ENCODE results near the gene ELMO3.

ELMO3 gene

DNA sequence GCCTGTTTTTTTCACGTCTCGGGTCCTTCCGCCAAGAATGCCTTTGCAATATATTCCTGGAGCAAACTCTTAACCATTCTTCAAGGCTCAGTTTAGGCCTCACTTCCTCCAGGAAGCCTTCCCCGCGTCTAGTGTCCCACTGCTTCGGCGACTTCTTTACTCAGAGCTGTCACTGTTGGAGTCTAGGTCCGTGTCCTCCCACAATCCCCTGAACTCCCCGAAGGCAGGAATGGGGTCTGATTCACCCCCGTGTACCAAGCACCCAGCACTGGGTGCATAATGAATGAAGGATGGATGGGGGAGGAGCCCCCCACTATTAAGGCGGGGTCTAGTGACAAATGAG, 15.7 kb upstream of the ELMO3 start:
- TF ChIP-seq CTCF (IDR thresholded peaks at IDR 0.05; ENCODE audit: extremely low read depth, insufficient read depth, missing control alignments) = no peak
- in situ Hi-C loops (cut with MboI; ENCODE audit: low pct_unique_long_range_greater_than_20kb, low sequenced_read_pairs, unreplicated experiment) = no loop called here
- DNase-seq (ENCODE audit: low spot score) = no peak

GRCh38 chr16:67183627-67184452, 15.1 kb upstream of the ELMO3 start, which contains the start of gene MATCAP1:
Gene MATCAP1 (minus strand): TSS chr16:67183963. CDS start chr16:67180610, 3,353 bp downstream.
- in situ Hi-C loops (cut with MboI; ENCODE audit: low pct_unique_long_range_greater_than_20kb, low sequenced_read_pairs, unreplicated experiment) = no loop called here
- TF ChIP-seq CTCF (IDR thresholded peaks at IDR 0.05; ENCODE audit: extremely low read depth, insufficient read depth, missing control alignments) = no peak
- DNase-seq (ENCODE audit: low spot score) = peak; percentile 100

DNA sequence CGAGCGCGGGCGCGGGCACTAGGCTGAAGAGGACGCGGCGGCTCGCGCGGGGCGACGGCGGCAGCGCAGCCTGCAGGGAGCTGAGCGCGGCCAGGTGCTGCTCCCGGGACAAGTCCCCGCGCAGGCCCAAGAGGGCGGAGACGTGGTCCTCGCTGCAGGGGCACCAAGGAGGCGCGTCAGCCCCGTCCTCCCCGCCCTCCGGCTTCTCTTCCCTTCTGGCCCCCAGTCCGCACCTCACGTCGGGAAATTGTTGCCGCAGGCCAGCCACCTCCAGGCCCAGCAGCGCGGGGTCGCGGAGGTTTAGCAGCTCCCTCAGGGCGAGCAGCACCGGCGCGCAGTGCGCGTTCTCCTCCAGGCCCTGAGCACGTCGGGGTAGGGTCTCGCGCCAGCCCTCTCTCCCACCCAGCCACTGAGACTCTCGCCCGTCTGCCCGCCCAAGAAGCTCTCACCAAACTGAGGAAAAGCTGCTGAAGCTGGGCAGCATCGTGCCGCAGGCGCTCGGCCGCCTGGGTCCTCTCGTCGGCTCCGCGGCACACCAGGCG, 14.4 kb upstream of the ELMO3 start:
- no peak for DNase-seq (ENCODE audit: low spot score)
- in situ Hi-C loops (cut with MboI; ENCODE audit: low pct_unique_long_range_greater_than_20kb, low sequenced_read_pairs, unreplicated experiment) = no loop called here
- no peak for TF ChIP-seq CTCF (IDR thresholded peaks at IDR 0.05; ENCODE audit: extremely low read depth, insufficient read depth, missing control alignments)

DNA sequence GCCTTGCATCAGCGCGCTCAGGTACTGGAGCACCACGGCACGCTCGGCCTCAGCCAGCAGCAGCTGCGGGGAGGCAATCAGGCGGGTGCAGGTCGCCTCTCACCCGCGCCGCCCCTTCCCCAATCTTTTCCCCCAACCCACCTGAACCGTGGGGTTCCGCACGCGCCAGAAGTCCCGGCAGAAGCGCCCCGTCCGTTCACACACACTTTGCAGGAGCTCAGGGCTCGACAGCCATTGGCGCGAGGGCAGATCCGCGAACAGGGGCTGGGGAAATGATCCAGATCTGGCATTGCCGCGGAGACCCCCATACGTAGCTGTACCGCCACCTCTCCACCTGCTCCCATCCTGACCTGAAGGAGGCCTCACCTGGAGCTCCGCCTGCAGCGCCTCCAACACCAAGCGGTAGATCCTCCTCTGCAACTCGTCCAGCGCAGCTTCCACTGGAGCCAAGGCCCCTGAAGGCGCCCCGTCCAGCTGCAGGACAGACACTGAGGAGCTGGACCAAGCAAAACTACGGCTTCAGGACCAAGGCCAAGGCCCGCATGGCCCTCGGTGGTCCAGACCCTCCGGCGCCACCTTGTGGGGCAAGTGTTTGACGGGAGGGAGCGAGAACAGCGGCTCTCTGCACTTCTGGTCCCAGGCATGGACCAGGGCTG, 13.8 kb upstream of the ELMO3 start:
- DNase-seq (ENCODE audit: low spot score) = peak; percentile 85
- in situ Hi-C loops (cut with MboI; ENCODE audit: low pct_unique_long_range_greater_than_20kb, low sequenced_read_pairs, unreplicated experiment) = no loop called here
- peak; percentile 97 for TF ChIP-seq CTCF (IDR thresholded peaks at IDR 0.05; ENCODE audit: extremely low read depth, insufficient read depth, missing control alignments)

DNA sequence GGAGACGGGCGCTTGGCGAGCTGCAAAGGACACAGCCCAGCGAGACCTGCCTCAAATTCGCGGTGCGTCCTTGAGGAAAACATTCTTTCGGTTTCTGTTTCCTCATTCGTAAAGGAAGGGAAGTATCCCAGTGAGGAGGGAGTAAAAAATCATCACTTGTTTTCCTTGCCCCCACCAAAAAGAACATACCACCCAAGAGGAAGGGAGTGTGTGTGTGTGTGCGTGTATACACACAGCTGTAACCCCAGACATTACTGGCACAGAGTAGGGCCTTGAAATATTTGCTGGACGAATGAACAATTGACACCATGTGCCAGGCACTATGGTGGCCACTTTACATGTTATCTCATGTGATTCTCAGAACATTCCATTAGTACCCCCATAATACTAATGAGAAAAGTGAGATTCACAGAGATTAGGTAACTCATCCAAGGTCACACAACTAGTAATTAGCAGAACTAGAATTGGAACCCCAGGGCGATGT, 13.2 kb upstream of the ELMO3 start:
- in situ Hi-C loops (cut with MboI; ENCODE audit: low pct_unique_long_range_greater_than_20kb, low sequenced_read_pairs, unreplicated experiment) = no loop called here
- no peak for TF ChIP-seq CTCF (IDR thresholded peaks at IDR 0.05; ENCODE audit: extremely low read depth, insufficient read depth, missing control alignments)
- DNase-seq (ENCODE audit: low spot score) = no peak

GRCh38 chr16:67186550-67186950, 12.4 kb upstream of the ELMO3 start:
- in situ Hi-C loops (cut with MboI; ENCODE audit: low pct_unique_long_range_greater_than_20kb, low sequenced_read_pairs, unreplicated experiment) = no loop called here
- TF ChIP-seq CTCF (IDR thresholded peaks at IDR 0.05; ENCODE audit: extremely low read depth, insufficient read depth, missing control alignments) = no peak
- no peak for DNase-seq (ENCODE audit: low spot score)

Measured in GM13977 (cell line).